GM23338 (cell line): ENCODE measurements around the gene TMA7B.

Source experiments
- CREB1 ChIP-seq: fragments of 250-450 bp; sonication (Bioruptor Pico); IDR thresholded peaks from 2 replicates; pipeline ENCODE4 v1.5.0; 2020; ENCODE audit warnings: low read depth, mild to moderate bottlenecking, moderate library complexity
- EZH2 ChIP-seq: fragments of 200-600 bp; sonication (generic); IDR thresholded peaks from one replicate; pipeline ENCODE4 v1.8.0; 2017; ENCODE audit warnings: antibody characterized with exemption, mild to moderate bottlenecking, low read depth; ENCODE audit not compliant: unreplicated experiment
- EZH2phosphoT487 ChIP-seq: fragments of 200-600 bp; sonication (generic); IDR thresholded peaks from one replicate; pipeline ENCODE4 v1.8.1; 2018; ENCODE audit warnings: antibody characterized with exemption; ENCODE audit not compliant: unreplicated experiment
- NANOG ChIP-seq: IDR thresholded peaks from 2 replicates; pipeline ENCODE4 v1.6.1; 2016; ENCODE audit warnings: antibody characterized with exemption, borderline replicate concordance
- POLR2AphosphoS5 ChIP-seq: IDR thresholded peaks from 2 replicates; pipeline ENCODE4 v1.6.1; 2016; ENCODE audit warnings: antibody characterized with exemption, low read depth
- STAT1 ChIP-seq: IDR thresholded peaks from one replicate; pipeline ENCODE4 v1.6.1; 2016; ENCODE audit warnings: antibody characterized with exemption; ENCODE audit not compliant: unreplicated experiment
- TF ChIP-seq, protein P1 (sequence below), 2 experiments: fragments of 200-600 bp in 1 of 2; sonication (generic) in 1 of 2; conservative IDR thresholded peaks; 2 replicates each; pipeline versions ENCODE4 v1.5.1 to v1.6.1; 2016 to 2017; ENCODE audit warnings: antibody characterized with exemption in 2 of 2, low read depth in 2 of 2, mild to moderate bottlenecking in 2 of 2, moderate library complexity in 1 of 2
- TF ChIP-seq, protein P2 (sequence below): IDR thresholded peaks from one replicate; pipeline ENCODE4 v1.6.1; 2018; ENCODE audit warnings: antibody characterized with exemption; ENCODE audit not compliant: unreplicated experiment
- TF ChIP-seq, protein P3 (sequence below): fragments of 250-450 bp; sonication (Bioruptor Pico); IDR thresholded peaks from 2 replicates; pipeline ENCODE4 v1.5.0; 2020; ENCODE audit warnings: mild to moderate bottlenecking, moderate library complexity

DNA sequence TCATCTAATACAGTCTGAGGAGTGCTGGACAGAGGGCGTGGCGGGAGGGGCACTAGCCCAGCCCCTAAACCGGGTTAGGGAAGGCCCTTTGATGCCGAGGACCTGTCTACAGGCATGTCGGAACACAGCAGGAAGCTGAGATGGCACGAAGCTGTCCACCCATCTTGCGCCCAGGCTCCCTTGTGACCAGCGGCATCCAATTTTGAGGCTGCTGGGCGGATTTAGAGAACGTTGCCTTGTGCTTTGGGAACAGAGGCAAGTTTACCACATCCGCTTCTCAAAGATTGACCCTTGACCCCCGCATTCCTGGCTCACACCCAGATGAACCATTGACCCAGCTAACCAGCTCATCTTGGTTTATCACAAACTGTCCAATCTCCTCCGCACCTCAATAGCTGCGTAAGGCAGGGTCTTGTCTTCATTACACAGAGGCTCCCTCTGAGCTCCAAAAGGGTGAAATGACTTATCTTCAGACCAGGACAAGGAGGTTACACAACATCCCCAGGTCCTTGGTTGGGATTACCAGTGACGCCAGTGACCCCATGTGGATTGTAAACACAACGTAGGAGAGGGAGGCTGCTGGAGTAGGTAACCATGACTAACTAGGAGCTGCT lies 39.1 kb downstream of the TMA7B start:
- TF ChIP-seq, protein P1, sequence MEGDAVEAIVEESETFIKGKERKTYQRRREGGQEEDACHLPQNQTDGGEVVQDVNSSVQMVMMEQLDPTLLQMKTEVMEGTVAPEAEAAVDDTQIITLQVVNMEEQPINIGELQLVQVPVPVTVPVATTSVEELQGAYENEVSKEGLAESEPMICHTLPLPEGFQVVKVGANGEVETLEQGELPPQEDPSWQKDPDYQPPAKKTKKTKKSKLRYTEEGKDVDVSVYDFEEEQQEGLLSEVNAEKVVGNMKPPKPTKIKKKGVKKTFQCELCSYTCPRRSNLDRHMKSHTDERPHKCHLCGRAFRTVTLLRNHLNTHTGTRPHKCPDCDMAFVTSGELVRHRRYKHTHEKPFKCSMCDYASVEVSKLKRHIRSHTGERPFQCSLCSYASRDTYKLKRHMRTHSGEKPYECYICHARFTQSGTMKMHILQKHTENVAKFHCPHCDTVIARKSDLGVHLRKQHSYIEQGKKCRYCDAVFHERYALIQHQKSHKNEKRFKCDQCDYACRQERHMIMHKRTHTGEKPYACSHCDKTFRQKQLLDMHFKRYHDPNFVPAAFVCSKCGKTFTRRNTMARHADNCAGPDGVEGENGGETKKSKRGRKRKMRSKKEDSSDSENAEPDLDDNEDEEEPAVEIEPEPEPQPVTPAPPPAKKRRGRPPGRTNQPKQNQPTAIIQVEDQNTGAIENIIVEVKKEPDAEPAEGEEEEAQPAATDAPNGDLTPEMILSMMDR (conservative IDR thresholded peaks at IDR 0.05; ENCODE audit: low read depth in 2 of 2): peak in 1 of 2 experiments; percentile 26; a peak in 2 of 4 replicates
- TF ChIP-seq POLR2AphosphoS5 (no peak), STAT1 (no peak), NANOG (no peak), CREB1 (no peak), EZH2 (no peak), EZH2phosphoT487 (no peak)
- TF ChIP-seq, protein P2, sequence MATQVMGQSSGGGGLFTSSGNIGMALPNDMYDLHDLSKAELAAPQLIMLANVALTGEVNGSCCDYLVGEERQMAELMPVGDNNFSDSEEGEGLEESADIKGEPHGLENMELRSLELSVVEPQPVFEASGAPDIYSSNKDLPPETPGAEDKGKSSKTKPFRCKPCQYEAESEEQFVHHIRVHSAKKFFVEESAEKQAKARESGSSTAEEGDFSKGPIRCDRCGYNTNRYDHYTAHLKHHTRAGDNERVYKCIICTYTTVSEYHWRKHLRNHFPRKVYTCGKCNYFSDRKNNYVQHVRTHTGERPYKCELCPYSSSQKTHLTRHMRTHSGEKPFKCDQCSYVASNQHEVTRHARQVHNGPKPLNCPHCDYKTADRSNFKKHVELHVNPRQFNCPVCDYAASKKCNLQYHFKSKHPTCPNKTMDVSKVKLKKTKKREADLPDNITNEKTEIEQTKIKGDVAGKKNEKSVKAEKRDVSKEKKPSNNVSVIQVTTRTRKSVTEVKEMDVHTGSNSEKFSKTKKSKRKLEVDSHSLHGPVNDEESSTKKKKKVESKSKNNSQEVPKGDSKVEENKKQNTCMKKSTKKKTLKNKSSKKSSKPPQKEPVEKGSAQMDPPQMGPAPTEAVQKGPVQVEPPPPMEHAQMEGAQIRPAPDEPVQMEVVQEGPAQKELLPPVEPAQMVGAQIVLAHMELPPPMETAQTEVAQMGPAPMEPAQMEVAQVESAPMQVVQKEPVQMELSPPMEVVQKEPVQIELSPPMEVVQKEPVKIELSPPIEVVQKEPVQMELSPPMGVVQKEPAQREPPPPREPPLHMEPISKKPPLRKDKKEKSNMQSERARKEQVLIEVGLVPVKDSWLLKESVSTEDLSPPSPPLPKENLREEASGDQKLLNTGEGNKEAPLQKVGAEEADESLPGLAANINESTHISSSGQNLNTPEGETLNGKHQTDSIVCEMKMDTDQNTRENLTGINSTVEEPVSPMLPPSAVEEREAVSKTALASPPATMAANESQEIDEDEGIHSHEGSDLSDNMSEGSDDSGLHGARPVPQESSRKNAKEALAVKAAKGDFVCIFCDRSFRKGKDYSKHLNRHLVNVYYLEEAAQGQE: no peak
- TF ChIP-seq, protein P3, sequence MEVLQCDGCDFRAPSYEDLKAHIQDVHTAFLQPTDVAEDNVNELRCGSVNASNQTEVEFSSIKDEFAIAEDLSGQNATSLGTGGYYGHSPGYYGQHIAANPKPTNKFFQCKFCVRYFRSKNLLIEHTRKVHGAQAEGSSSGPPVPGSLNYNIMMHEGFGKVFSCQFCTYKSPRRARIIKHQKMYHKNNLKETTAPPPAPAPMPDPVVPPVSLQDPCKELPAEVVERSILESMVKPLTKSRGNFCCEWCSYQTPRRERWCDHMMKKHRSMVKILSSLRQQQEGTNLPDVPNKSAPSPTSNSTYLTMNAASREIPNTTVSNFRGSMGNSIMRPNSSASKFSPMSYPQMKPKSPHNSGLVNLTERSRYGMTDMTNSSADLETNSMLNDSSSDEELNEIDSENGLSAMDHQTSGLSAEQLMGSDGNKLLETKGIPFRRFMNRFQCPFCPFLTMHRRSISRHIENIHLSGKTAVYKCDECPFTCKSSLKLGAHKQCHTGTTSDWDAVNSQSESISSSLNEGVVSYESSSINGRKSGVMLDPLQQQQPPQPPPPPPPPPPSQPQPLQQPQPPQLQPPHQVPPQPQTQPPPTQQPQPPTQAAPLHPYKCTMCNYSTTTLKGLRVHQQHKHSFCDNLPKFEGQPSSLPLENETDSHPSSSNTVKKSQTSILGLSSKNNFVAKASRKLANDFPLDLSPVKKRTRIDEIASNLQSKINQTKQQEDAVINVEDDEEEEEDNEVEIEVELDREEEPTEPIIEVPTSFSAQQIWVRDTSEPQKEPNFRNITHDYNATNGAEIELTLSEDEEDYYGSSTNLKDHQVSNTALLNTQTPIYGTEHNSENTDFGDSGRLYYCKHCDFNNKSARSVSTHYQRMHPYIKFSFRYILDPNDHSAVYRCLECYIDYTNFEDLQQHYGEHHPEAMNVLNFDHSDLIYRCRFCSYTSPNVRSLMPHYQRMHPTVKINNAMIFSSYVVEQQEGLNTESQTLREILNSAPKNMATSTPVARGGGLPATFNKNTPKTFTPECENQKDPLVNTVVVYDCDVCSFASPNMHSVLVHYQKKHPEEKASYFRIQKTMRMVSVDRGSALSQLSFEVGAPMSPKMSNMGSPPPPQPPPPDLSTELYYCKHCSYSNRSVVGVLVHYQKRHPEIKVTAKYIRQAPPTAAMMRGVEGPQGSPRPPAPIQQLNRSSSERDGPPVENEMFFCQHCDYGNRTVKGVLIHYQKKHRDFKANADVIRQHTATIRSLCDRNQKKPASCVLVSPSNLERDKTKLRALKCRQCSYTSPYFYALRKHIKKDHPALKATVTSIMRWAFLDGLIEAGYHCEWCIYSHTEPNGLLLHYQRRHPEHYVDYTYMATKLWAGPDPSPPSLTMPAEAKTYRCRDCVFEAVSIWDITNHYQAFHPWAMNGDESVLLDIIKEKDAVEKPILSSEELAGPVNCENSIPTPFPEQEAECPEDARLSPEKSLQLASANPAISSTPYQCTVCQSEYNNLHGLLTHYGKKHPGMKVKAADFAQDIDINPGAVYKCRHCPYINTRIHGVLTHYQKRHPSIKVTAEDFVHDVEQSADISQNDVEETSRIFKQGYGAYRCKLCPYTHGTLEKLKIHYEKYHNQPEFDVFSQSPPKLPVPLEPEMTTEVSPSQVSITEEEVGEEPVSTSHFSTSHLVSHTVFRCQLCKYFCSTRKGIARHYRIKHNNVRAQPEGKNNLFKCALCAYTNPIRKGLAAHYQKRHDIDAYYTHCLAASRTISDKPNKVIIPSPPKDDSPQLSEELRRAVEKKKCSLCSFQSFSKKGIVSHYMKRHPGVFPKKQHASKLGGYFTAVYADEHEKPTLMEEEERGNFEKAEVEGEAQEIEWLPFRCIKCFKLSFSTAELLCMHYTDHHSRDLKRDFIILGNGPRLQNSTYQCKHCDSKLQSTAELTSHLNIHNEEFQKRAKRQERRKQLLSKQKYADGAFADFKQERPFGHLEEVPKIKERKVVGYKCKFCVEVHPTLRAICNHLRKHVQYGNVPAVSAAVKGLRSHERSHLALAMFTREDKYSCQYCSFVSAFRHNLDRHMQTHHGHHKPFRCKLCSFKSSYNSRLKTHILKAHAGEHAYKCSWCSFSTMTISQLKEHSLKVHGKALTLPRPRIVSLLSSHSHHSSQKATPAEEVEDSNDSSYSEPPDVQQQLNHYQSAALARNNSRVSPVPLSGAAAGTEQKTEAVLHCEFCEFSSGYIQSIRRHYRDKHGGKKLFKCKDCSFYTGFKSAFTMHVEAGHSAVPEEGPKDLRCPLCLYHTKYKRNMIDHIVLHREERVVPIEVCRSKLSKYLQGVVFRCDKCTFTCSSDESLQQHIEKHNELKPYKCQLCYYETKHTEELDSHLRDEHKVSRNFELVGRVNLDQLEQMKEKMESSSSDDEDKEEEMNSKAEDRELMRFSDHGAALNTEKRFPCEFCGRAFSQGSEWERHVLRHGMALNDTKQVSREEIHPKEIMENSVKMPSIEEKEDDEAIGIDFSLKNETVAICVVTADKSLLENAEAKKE (CRISPR knock-in tag): no peak
